Ishikawa (cell line): Measurements from ENCODE around the gene FGGY.

Source experiments
- CEBPB ChIP-seq: IDR thresholded peaks from 2 replicates; pipeline ENCODE4 v1.6.1; 2012
- CREB1 ChIP-seq: IDR thresholded peaks from 2 replicates; pipeline ENCODE4 v1.6.1; 2012; ENCODE audit warnings: low read depth
- EGR1 ChIP-seq: IDR thresholded peaks from 2 replicates; pipeline ENCODE4 v1.6.1; 2012
- EP300 ChIP-seq: IDR thresholded peaks from 2 replicates; pipeline ENCODE4 v1.6.1; 2012; ENCODE audit warnings: borderline replicate concordance
- FOXM1 ChIP-seq: IDR thresholded peaks from 2 replicates; pipeline ENCODE4 v1.6.1; 2012; ENCODE audit warnings: low read depth, borderline replicate concordance
- MAX ChIP-seq: IDR thresholded peaks from 2 replicates; pipeline ENCODE4 v1.6.1; 2012
- NFIC ChIP-seq: IDR thresholded peaks from 2 replicates; pipeline ENCODE4 v1.6.1; 2012
- RAD21 ChIP-seq: IDR thresholded peaks from 2 replicates; pipeline ENCODE4 v1.6.1; 2012; ENCODE audit warnings: low read depth
- REST ChIP-seq: IDR thresholded peaks from 2 replicates; pipeline ENCODE4 v1.6.1; 2012; ENCODE audit warnings: low read depth, mild to moderate bottlenecking
- TAF1 ChIP-seq: IDR thresholded peaks from 2 replicates; pipeline ENCODE4 v1.6.1; 2012; ENCODE audit warnings: low read depth, mild to moderate bottlenecking
- TCF12 ChIP-seq: IDR thresholded peaks from 2 replicates; pipeline ENCODE4 v1.6.1; 2012; ENCODE audit warnings: low read depth
- TEAD4 ChIP-seq: IDR thresholded peaks from 2 replicates; pipeline ENCODE4 v1.6.1; 2012
- USF1 ChIP-seq: IDR thresholded peaks from 2 replicates; pipeline ENCODE4 v1.6.1; 2012
- YY1 ChIP-seq: IDR thresholded peaks from 2 replicates; pipeline ENCODE4 v1.6.1; 2012; ENCODE audit warnings: low read depth
- ZBTB7A ChIP-seq: IDR thresholded peaks from 2 replicates; pipeline ENCODE4 v1.6.1; 2012; ENCODE audit warnings: low read depth

Gene FGGY

GRCh38 chr1:59705466-59706302 is 408.8 kb downstream of the FGGY start:
- TF ChIP-seq TEAD4 = no peak
- no peak for TF ChIP-seq MAX
- no peak for TF ChIP-seq EP300
- no peak for TF ChIP-seq NFIC
- TF ChIP-seq YY1 = no peak

- no peak for TF ChIP-seq EP300
- no peak for TF ChIP-seq ZBTB7A
- no peak for TF ChIP-seq NFIC
- TF ChIP-seq TEAD4 = no peak
- TF ChIP-seq FOXM1 = no peak
- TF ChIP-seq REST = no peak
- no peak for TF ChIP-seq EGR1
Measured at GRCh38 chr1:59706303-59706599, 409.4 kb downstream of the FGGY start.

- TF ChIP-seq CEBPB = no peak
- no peak for TF ChIP-seq TCF12
- no peak for TF ChIP-seq EP300
- TF ChIP-seq ZBTB7A = no peak
- TF ChIP-seq FOXM1 = no peak
- TF ChIP-seq TEAD4 = no peak
- TF ChIP-seq CREB1 = no peak
- TF ChIP-seq RAD21 = no peak
Measured at GRCh38 chr1:59707178-59707791, 410.4 kb downstream of the FGGY start.

- TF ChIP-seq TAF1 = no peak
- TF ChIP-seq EGR1 = no peak
- no peak for TF ChIP-seq REST
- TF ChIP-seq NFIC = no peak
- TF ChIP-seq FOXM1 = no peak
- TF ChIP-seq RAD21 = no peak
- no peak for TF ChIP-seq TCF12
- TF ChIP-seq ZBTB7A = no peak
- TF ChIP-seq CREB1 = no peak
- no peak for TF ChIP-seq MAX
- no peak for TF ChIP-seq USF1
Measured at GRCh38 chr1:59709333-59709732, 412.4 kb downstream of the FGGY start.

- TF ChIP-seq USF1 (no peak), RAD21 (no peak), CREB1 (no peak), TCF12 (no peak), EP300 (no peak), REST (no peak), CEBPB (no peak), TEAD4 (no peak), ZBTB7A (no peak), NFIC (no peak), TAF1 (no peak), MAX (no peak), YY1 (no peak), EGR1 (no peak), FOXM1 (no peak)
Measured at GRCh38 chr1:59714219-59714618, 417.3 kb downstream of the FGGY start.
